DND-41 (cell line): ENCODE results near the gene TMEM11.

Source experiments
- ATAC-seq: fragments of 200-7000 bp; cut with Tn5 transposase; 3 replicates; pipeline ENCODE4 v1.9.1; 2021; ENCODE audit warnings: low read depth; ENCODE audit not compliant: insufficient read depth
- DNase-seq: peaks from one replicate; pipeline ENCODE4 v3.0.0-alpha.2; 2020
- H2AFZ ChIP-seq: 2 replicates; pipeline ENCODE4 v1.6.0; 2012; ENCODE audit warnings: low read depth, low read length
- H3K27ac ChIP-seq: 2 replicates; pipeline ENCODE4 v1.5.1; 2012; ENCODE audit warnings: low read length, inconsistent platforms
- H3K27me3 ChIP-seq: fragments of 200-600 bp; sonication (generic); 2 replicates; pipeline ENCODE4 v1.6.0; 2012; ENCODE audit warnings: low read length, mild to moderate bottlenecking, inconsistent platforms; ENCODE audit not compliant: insufficient read depth, poor library complexity
- H3K36me3 ChIP-seq: 2 replicates; pipeline ENCODE4 v1.5.1; 2012; ENCODE audit warnings: low read length, inconsistent platforms; ENCODE audit not compliant: insufficient read depth
- H3K4me1 ChIP-seq: 2 replicates; pipeline ENCODE4 v1.5.1; 2012; ENCODE audit warnings: mild to moderate bottlenecking, low read length; ENCODE audit not compliant: insufficient read depth
- H3K4me2 ChIP-seq: 2 replicates; pipeline ENCODE4 v1.6.0; 2012; ENCODE audit warnings: mild to moderate bottlenecking, moderate library complexity, low read length, inconsistent platforms; ENCODE audit not compliant: insufficient read depth
- H3K4me3 ChIP-seq, 2 experiments: fragments of 200-600 bp in 1 of 2; shearing (Covaris generic) in 1 of 2; 2 replicates each; pipeline ENCODE4 v1.5.1; 2012 to 2016; ENCODE audit warnings: inconsistent platforms in 2 of 2, low read length in 2 of 2, mild to moderate bottlenecking in 2 of 2, low read depth in 1 of 2, moderate library complexity in 1 of 2
- H3K79me2 ChIP-seq: 2 replicates; pipeline ENCODE4 v1.6.0; 2012; ENCODE audit warnings: low read length, inconsistent platforms; ENCODE audit not compliant: insufficient read depth
- H3K9ac ChIP-seq: 2 replicates; pipeline ENCODE4 v1.6.0; 2012; ENCODE audit warnings: low read depth, mild to moderate bottlenecking, inconsistent platforms, low read length, moderate library complexity
- H3K9me3 ChIP-seq: 2 replicates; pipeline ENCODE4 v1.5.1; 2012; ENCODE audit warnings: low read length, moderate library complexity, mild to moderate bottlenecking, inconsistent platforms; ENCODE audit not compliant: insufficient read depth, severe bottlenecking
- H4K20me1 ChIP-seq: 2 replicates; pipeline ENCODE4 v1.6.0; 2012; ENCODE audit warnings: low read length; ENCODE audit not compliant: insufficient read depth
- CTCF ChIP-seq: IDR thresholded peaks from 2 replicates; pipeline ENCODE4 v1.5.1; 2012; ENCODE audit warnings: borderline replicate concordance, low read length, moderate library complexity, mild to moderate bottlenecking; ENCODE audit not compliant: poor library complexity, severe bottlenecking; ENCODE audit errors: extremely low read depth
- EZH2 ChIP-seq: IDR thresholded peaks from 3 replicates; pipeline ENCODE4 v1.6.1; 2012; ENCODE audit warnings: borderline replicate concordance, low read depth, mild to moderate bottlenecking, moderate library complexity, low read length, inconsistent platforms; ENCODE audit not compliant: severe bottlenecking

TMEM11 gene

GRCh38 chr17:21243516-21244303 is 29.7 kb upstream of the TMEM11 start:
- H3K9ac ChIP-seq: no peak overlapping the region
- ATAC-seq (no peak), DNase-seq (no peak)
- no peaks in the 10 kb centered on the region for H3K4me1 ChIP-seq
- no peaks in the 10 kb centered on the region for H3K36me3 ChIP-seq
- no peaks in the 10 kb centered on the region for H3K9me3 ChIP-seq
- H3K27me3 ChIP-seq: no peaks in the 10 kb centered on the region
- H3K27ac ChIP-seq: no peak overlapping the region
- H3K4me3 ChIP-seq: no peak overlapping the region
- TF ChIP-seq CTCF (no peak), EZH2 (no peak)
- peaks cover 19% of the 10 kb centered on the region for H4K20me1 ChIP-seq
- no peak overlapping the region for H3K4me2 ChIP-seq
- no peak overlapping the region for H2AFZ ChIP-seq
- H3K79me2 ChIP-seq: no peaks in the 10 kb centered on the region

GRCh38 chr17:21242780-21243515 is 29.0 kb upstream of the TMEM11 start:
- Histone ChIP-seq H3K9me3 (no peaks in the 10 kb centered on the region), H4K20me1 (peaks cover 19% of the 10 kb centered on the region), H3K9ac (no peak overlapping the region), H3K4me2 (no peak overlapping the region), H3K79me2 (no peaks in the 10 kb centered on the region), H3K4me1 (no peaks in the 10 kb centered on the region), H3K36me3 (no peaks in the 10 kb centered on the region), H3K27me3 (no peaks in the 10 kb centered on the region), H3K27ac (no peak overlapping the region), H3K4me3 (no peak overlapping the region), H2AFZ (no peak overlapping the region)
- TF ChIP-seq EZH2 (no peak), CTCF (no peak)
- ATAC-seq (no peak), DNase-seq (no peak)

GRCh38 chr17:21242026-21242697 is 28.2 kb upstream of the TMEM11 start:
- H3K36me3 ChIP-seq: no peaks in the 10 kb centered on the region
- DNase-seq (no peak), ATAC-seq (no peak)
- H3K79me2 ChIP-seq: no peaks in the 10 kb centered on the region
- H3K9ac ChIP-seq: no peak overlapping the region
- H3K27me3 ChIP-seq: no peaks in the 10 kb centered on the region
- H3K4me3 ChIP-seq: no peak overlapping the region
- H2AFZ ChIP-seq: no peak overlapping the region
- H3K27ac ChIP-seq: no peak overlapping the region
- no peak overlapping the region for H3K4me2 ChIP-seq
- TF ChIP-seq CTCF (no peak), EZH2 (no peak)
- no peaks in the 10 kb centered on the region for H3K4me1 ChIP-seq
- H4K20me1 ChIP-seq: peaks cover 19% of the 10 kb centered on the region
- H3K9me3 ChIP-seq: no peaks in the 10 kb centered on the region
